ENCODE measurements around the gene ZSWIM9. TPM values are rescaled to one million over a fixed set of nuclear protein-coding genes. Genes with fewer than 3 reads are reported as not detected.

Gene ZSWIM9
- total RNA-seq, 2 experiments from 2014 or later: 8.4 to 9.5 TPM

DNA sequence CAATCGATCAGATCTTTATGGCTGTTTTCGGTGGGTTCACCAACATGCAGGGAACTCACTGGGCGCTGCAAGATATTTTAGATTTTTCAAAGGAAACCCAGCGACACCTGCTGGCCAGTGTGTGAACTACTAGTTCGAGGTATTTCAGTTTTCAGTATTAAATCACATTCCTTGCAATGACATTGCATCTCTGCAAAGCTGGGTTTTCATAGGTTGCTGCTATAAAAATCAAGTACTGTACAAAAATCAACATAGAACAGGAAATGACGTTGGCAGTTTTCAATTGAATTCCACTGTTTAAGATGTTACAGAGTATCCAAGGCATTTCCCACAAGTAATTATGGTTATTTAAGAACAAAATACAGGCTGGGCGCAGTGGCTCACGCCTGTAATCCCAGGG, 17.9 kb upstream of the ZSWIM9 start:
- no peak overlapping the region for H3K27ac Mint-ChIP-seq
- H3K36me3 Mint-ChIP-seq (ENCODE audit: low read depth): peaks cover 37% of the 10 kb centered on the region
- no peaks in the 10 kb centered on the region for H3K9me3 Mint-ChIP-seq
- ChIA-PET CTCF (interaction anchor here (0.7 to 1.9 kb wide), 14 partner anchors 23 to 190 kb away, joined by 3 to 21 read pairs (median 4); no protein-coding TSS in a partner anchor), POLR2A (interaction anchor here (0.8 to 0.9 kb wide), 2 partner anchors 13 to 1275 kb away, joined by 3 to 4 read pairs; no protein-coding TSS in a partner anchor)
- intact Hi-C loops (cut with micrococcal nuclease): no loop called here
- H3K4me1 Mint-ChIP-seq (ENCODE audit: low read depth): peaks cover 2% of the 10 kb centered on the region
- DNase-seq (peak; percentile 78), ATAC-seq (peak; percentile 74)
- no peaks in the 10 kb centered on the region for H3K27me3 Mint-ChIP-seq
- H3K4me3 Mint-ChIP-seq: no peak overlapping the region
- TF ChIP-seq, protein P1, sequence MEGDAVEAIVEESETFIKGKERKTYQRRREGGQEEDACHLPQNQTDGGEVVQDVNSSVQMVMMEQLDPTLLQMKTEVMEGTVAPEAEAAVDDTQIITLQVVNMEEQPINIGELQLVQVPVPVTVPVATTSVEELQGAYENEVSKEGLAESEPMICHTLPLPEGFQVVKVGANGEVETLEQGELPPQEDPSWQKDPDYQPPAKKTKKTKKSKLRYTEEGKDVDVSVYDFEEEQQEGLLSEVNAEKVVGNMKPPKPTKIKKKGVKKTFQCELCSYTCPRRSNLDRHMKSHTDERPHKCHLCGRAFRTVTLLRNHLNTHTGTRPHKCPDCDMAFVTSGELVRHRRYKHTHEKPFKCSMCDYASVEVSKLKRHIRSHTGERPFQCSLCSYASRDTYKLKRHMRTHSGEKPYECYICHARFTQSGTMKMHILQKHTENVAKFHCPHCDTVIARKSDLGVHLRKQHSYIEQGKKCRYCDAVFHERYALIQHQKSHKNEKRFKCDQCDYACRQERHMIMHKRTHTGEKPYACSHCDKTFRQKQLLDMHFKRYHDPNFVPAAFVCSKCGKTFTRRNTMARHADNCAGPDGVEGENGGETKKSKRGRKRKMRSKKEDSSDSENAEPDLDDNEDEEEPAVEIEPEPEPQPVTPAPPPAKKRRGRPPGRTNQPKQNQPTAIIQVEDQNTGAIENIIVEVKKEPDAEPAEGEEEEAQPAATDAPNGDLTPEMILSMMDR (IDR thresholded peaks at IDR 0.05): peak; percentile 88

DNA sequence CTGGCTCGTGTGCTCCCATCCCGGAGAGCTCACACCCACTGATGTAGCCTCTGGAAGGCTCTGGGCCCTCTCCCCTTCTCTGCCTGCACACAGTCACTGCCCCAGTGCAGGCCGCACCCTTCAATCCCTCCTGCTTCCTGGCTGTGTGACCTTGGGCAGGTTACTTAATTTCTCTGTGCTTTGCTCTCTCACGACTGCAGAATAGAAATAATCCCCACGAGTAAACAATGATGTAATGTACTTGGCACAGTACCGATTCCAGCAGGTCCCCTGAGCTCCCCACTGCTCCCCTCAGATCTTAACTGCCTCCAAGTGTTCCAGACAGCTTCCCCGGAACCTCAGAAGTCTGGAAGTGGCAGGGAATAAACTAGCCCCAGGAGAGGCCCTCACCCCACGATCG, 16.5 kb upstream of the ZSWIM9 start:
- Mint-ChIP-seq H3K4me1 (ENCODE audit: low read depth) (peaks cover 2% of the 10 kb centered on the region), H3K27ac (no peak overlapping the region), H3K9me3 (no peaks in the 10 kb centered on the region), H3K36me3 (ENCODE audit: low read depth) (peaks cover 33% of the 10 kb centered on the region), H3K27me3 (no peaks in the 10 kb centered on the region), H3K4me3 (no peak overlapping the region)
- TF ChIP-seq, protein P1 (IDR thresholded peaks at IDR 0.05): no peak
- ChIA-PET CTCF (interaction anchor here (0.9 to 1.9 kb wide), 6 partner anchors 29 to 192 kb away, joined by 3 to 8 read pairs (median 6); partner anchors contain the start of gene PLA2G4C), POLR2A (interaction anchor here (0.6 to 1.2 kb wide), 3 partner anchors 13 to 49 kb away, joined by 3 read pairs; no protein-coding TSS in a partner anchor)
- no peak for DNase-seq
- intact Hi-C loops (cut with micrococcal nuclease): no loop called here
- ATAC-seq: no peak

DNA sequence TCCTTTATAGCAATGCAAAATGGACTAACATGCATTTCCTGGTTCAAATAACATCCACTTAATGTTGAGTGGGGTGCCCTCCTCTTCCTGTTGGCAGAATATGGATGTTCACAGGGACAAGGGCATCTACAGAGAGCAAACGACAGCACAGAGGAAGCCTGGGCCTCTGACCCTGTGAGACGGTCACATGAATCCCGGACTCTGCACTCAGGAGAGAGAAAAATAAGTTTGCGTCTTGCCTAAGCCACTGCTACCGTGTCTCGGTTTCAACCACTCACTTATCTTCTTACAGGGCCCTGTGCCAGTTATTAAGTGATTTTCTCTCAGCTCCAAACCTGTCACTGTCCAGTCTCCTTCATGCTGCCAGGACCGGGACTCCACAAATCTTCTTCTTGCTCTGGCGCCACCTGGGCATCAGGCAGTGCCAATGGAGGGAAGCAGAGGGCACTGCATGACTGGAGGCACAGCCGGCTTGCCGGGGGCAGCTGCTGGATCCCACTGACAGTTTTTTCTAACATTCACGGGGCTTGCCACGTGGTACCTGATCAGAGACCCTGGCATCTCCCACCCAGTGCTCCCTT, 12.2 kb upstream of the ZSWIM9 start:
- Mint-ChIP-seq H3K27me3 (no peaks in the 10 kb centered on the region), H3K9me3 (no peaks in the 10 kb centered on the region), H3K36me3 (ENCODE audit: low read depth) (peaks cover 35% of the 10 kb centered on the region), H3K27ac (no peak overlapping the region), H3K4me3 (no peak overlapping the region), H3K4me1 (ENCODE audit: low read depth) (no peaks in the 10 kb centered on the region)
- ATAC-seq: no peak
- POLR2A ChIA-PET: interaction anchor here (0.6 to 1.1 kb wide), 4 partner anchors 9 to 163 kb away, joined by 3 read pairs; no protein-coding TSS in a partner anchor
- intact Hi-C loops (cut with micrococcal nuclease): no loop called here
- DNase-seq: no peak
- TF ChIP-seq, protein P1 (IDR thresholded peaks at IDR 0.05): no peak
- CTCF ChIA-PET: no interaction called here

DNA sequence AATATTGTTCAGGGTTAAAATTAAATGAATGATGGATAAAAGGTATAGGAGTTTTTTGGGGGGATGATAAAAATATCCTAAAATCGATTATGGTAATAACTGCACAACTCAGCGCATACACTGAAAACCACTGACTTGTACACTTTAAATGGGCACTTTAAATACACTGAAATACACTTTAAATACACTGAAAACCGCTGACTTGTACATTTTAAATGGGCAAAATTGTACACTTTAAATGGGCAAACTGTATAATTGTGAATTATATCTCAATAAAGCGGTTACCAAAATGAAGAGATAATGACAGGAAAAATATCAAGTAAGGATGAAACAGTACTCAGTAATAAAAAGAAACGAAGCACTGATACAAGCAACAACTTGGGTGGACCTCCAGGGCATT, 1.8 kb upstream of the ZSWIM9 start:
- ChIA-PET POLR2A (interaction anchor here (0.8 to 1.2 kb wide), 3 partner anchors 10 to 34 kb away, joined by 3 read pairs; no protein-coding TSS in a partner anchor), CTCF (interaction anchor here (1.3 kb wide), 2 partner anchors 92 to 205 kb away, joined by 4 to 5 read pairs; no protein-coding TSS in a partner anchor)
- TF ChIP-seq, protein P1 (IDR thresholded peaks at IDR 0.05): no peak
- Mint-ChIP-seq H3K9me3 (no peaks in the 10 kb centered on the region), H3K36me3 (ENCODE audit: low read depth) (peaks cover 39% of the 10 kb centered on the region), H3K27me3 (no peaks in the 10 kb centered on the region), H3K4me3 (peak overlapping the region; percentile 82), H3K27ac (peak overlapping the region; percentile 36), H3K4me1 (ENCODE audit: low read depth) (peaks cover 25% of the 10 kb centered on the region)
- DNase-seq: no peak
- intact Hi-C loops (cut with micrococcal nuclease): no loop called here
- no peak for ATAC-seq

DNA sequence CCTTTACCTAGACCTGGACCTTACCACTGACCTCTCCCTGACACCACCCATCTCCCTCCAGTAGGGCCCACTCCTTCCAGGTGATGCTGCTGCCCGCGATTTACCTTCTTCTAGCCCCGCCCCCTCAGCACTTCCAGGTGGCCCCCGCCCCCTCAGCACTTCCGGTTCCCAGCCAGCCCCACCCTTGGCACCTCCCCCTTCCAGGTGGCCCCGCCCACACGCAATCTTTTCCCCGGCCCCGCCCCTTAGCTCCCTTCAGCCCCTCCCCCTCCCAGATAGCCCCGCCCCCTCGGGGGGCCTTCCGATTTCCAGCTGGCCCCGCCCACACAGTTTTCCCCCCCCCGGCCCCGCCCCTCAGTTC, 922 bp upstream of the ZSWIM9 start:
- TF ChIP-seq, protein P1 (IDR thresholded peaks at IDR 0.05): no peak
- ChIA-PET POLR2A (interaction anchor here (0.8 to 3.2 kb wide), 4 partner anchors 11 to 35 kb away, joined by 3 to 15 read pairs (median 3); no protein-coding TSS in a partner anchor), CTCF (interaction anchor here (1.1 to 1.3 kb wide), 3 partner anchors 24 to 206 kb away, joined by 3 to 5 read pairs (median 4); no protein-coding TSS in a partner anchor)
- ATAC-seq (peak; percentile 66), DNase-seq (peak; percentile 91)
- Mint-ChIP-seq H3K9me3 (no peaks in the 10 kb centered on the region), H3K36me3 (ENCODE audit: low read depth) (peaks cover 41% of the 10 kb centered on the region), H3K27me3 (no peaks in the 10 kb centered on the region), H3K4me1 (ENCODE audit: low read depth) (peaks cover 31% of the 10 kb centered on the region), H3K4me3 (peak overlapping the region; percentile 82), H3K27ac (peak overlapping the region; percentile 99)
- intact Hi-C loops (cut with micrococcal nuclease): no loop called here
